Middle frontal gyrus (tissue), 1 donor: ENCODE results near the gene TUFM.

Experiments
- DNase-seq: peaks from one replicate; pipeline ENCODE4 v3.0.0-alpha.2; 2015; ENCODE audit warnings: low spot score; ENCODE audit errors: extremely low spot score

TUFM gene

DNA sequence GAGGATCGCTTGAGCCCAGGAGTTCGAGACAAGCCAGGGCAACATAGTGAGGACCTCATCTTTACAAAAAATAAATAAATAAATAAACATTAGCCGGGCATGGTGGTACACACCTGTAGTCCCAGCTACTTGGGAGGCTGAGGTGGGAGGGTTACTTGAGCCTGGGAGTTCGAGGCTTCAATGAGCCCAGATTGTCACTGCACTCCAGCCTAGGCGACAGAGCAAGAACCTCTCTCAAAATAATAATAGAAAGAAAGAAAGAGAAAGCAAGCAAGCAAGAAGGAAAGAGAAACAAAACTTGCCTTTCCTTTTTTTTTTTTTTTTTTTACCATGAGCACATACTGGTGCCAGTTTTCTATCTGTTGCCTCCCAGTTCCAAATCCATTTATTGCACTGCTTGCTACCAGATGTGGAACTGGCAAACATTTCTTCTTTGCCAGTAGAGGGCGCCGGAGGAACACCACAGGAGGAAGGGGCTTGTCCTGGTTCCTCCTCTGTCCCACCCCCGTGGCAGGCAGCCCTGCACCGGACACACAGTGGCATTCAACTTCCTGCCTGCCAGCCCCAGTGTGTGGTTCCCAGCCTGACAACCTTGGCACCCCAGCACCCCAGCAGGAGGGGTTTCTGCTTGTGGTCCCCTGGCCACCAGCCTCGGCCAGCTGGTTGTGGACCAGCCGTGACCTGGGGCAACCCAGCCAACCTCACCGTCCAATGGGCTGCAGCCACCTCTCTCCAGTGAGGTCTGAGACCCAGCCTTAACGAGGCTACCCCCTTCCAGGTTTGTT, 43.7 kb downstream of the TUFM start:
- peak; percentile 56 for DNase-seq
